Ecto neural progenitor cell (in vitro differentiated cells): Measurements from ENCODE around the gene MIEF1.

ENCODE experiments used
- DNase-seq: peaks from one replicate; pipeline ENCODE4 v3.0.0-alpha.2; 2018; ENCODE audit warnings: low spot score

MIEF1 gene

DNA sequence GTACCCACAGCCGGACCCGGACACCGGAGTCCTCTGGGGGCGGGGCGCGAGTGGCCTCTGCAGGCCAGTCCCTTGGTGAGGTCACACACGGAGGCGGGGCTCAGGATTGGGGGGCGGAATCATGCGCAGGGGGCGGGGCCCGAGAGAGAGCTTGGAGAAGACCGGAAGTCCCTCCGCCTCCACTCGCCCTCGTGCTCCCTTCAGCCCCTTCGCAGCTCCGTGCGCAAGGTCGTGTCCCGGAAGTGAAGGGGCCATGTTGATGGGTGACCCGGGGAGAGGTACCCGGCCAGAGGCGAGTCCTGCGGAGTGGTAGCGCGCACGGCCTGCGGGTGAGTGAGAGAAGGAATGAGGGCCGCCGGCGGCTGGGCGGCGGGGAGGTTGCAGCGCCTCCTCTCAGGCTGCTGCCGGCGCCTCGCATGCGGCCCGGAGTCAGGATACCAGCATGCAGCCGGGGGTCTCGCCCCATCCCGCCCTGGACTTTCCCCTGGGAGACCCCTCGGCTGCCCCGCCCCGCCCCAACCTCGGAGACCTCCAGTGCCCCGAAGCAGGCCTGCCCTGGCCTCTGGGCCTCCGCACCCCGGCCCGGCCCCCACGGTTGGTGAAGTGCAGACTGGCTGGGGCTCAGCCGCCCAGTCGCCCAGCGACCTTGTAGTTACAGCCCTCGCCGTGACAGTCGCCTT lies at the start of gene MIEF1:
TSS of gene MIEF1 (plus strand) at position 182 of the 680 bp plus-strand sequence. CDS start 9,005 bp downstream, outside the sequence.
- peak; percentile 98 for DNase-seq

GRCh38 chr22:39452740-39453040 lies 49.4 kb upstream of the MIEF1 start:
- no peak for DNase-seq

DNA sequence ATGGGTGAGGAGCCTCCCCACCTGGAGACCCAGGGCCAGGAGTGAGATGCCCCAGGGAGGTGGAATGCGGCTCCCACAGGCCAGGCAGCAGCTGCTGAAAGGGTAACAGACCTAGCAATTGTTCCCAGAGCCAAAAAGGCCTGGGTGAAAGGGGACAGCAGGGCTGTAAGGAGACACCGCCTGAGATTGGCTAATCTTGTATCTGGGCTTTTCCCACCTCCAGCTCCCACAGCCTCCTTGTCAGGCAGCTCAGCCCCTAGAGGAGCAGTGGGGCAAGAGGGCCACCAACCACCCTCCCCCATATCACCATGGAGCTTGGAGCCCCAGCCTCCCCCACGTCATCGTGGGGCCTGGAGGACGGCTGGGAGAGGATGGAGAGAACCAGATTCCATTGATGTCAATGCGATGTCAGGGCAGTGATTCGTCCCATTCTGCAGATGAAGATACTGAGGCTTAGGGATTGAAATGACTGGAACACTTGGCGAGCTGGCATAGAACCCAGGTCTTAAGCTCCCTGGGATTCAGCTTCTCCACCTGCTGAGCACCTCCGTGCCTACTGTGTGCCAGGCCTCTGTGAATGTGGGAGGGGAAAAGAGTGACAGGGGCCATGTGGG lies 48.2 kb upstream of the MIEF1 start:
- DNase-seq = peak; percentile 67

GRCh38 chr22:39454385-39454871 lies 47.7 kb upstream of the MIEF1 start:
- DNase-seq = peak; percentile 73

GRCh38 chr22:39456522-39457197 lies 45.4 kb upstream of the MIEF1 start, which contains the start of gene MGAT3:
TSS of gene MGAT3 (plus strand) at chr22:39457012. CDS start at chr22:39487348, 30,336 bp downstream.
- peak; percentile 63 for DNase-seq

DNA sequence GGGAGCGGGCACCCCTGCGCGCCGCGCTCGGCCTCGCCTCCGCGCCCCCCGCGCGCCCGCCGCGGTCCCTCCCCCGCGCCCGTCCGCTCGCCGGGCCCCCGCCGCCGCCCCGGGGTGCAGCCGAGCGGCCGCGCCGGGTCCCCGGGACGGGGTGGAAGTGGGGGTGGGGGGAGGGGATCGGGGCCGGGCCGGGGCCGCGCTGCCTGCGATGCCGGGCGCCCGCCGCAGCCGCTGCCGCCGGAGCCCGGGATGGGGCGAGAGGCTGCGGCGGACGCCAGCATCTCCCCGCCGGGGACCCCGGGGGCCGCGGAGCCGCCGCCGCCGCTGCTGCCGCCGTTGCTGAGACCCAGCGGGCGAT lies 44.9 kb upstream of the MIEF1 start:
- DNase-seq = no peak

- peak; percentile 62 for DNase-seq
Observed at GRCh38 chr22:39457556-39458443, 44.3 kb upstream of the MIEF1 start.

GRCh38 chr22:39458444-39459083 lies 43.5 kb upstream of the MIEF1 start:
- DNase-seq = no peak

- DNase-seq = no peak
Observed at GRCh38 chr22:39459681-39460080, 42.4 kb upstream of the MIEF1 start.

- DNase-seq = peak; percentile 63
Observed at GRCh38 chr22:39462443-39463221, 39.5 kb upstream of the MIEF1 start.

DNA sequence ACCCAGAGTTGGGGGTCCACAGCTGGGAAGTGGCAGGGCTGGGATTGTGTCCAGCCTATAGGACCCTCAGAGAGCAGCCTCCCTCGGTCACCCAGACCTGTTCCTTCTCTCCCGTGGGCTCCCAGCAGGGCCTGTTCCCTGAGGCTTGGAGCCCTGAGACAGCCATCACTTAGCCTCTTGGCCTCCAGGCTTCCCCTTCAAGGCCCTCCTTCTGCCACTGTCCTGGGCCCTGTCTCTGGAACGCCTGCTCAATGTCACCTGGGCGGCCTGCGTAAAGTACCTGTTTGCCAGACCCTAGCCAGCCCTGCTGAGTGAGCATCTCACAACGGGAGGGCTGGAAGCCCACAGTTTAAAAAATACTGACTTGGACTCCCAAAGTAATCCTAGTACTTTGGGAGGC lies 38.8 kb upstream of the MIEF1 start:
- DNase-seq = no peak

DNA sequence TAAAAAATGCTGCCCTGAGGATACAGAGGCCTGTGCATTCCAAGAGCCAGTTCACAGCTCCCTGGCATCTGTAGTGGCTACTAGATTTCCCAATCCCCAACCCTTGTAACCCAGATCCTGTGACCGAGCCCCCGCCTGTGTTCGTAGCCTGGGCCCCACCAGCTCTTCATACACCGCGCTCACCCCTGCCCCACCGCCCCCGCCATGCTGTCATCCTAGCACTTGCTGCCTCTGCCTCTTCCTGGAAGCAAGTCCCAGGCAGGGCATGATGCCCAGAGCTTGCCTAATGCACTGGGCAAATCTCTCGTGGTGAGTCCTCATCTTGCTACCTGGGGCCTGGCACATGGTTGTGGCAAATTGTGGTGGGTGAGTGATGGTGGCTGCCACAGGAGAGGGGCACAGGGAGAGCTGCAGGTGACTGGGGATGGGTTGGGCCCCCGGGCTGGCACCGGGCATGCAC lies 38.1 kb upstream of the MIEF1 start:
- no peak for DNase-seq

- no peak for DNase-seq
Observed at GRCh38 chr22:39466228-39467006, 35.7 kb upstream of the MIEF1 start.

- no peak for DNase-seq
Observed at GRCh38 chr22:39467390-39467895, 34.6 kb upstream of the MIEF1 start.

DNA sequence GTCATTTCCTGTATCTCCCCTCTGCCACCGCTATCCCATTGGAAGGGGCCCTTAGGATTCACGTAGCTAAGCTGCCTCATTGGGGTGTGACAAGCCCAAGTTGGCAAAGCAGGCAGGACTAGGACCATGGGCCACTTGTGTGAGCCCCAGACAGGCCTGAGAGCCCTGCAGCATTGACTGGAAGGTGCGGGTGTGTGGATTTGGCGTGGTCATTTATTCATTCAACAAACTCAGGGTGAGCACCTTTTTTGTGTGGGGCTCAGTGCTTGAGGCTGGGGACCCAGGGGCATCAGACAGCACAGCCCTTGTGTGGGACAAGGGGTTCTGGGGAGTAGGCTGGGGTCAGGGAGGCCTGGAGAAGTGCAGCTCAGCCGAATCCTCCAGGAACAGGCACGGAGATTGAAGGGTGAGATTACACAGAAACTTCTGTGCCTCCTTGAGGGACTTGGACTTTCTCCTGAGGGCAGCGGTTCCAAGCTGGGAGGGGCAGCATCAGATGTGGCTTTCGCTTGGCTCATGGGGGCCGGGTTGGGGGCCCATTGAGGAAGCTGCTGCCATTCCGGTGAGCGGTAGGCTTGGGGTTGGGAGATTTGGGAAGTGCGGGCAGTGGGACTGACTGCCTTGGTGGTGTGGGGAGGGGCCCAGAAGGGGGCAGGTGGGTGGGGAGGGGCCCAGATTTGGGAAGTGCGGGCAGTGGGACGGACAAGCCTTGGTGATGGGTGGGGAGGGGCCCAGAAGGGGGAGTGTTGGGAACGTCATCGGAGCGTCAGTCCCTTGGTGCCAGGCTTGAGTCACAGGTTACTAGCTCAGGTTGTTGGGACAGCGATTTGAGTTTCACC lies 33.4 kb upstream of the MIEF1 start:
- no peak for DNase-seq

DNA sequence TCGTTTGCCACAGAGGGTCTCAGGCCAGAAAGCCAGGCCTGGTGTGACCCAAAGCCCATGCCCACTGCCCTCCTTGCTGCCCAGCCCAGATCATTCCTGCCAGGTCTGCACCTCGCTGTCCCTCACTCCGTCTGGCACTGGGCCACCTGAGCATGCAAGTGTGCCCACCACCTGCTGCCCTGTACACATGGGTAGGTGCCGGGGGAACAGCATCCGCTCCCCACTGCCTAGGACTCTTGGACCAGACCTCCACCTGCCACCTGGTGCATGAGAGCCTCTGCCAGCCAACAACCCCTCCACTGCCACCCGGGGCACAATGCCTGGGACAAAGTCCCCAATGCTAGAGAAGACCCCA lies 32.8 kb upstream of the MIEF1 start:
- DNase-seq = no peak

GRCh38 chr22:39469681-39470450 lies 32.2 kb upstream of the MIEF1 start:
- no peak for DNase-seq
